Activated CD8-positive, alpha-beta memory T cell treated with anti-CD3 and anti-CD28 coated beads, Interleukin-2, amount 50 U/mL, for 24 hours (primary cell): ENCODE data around the gene ENOX1.

Source experiments
- DNase-seq: peaks from one replicate; pipeline ENCODE4 v3.0.0-alpha.2; 2020; ENCODE audit errors: extremely low read depth

ENOX1 gene

GRCh38 chr13:43669964-43670363 is 116.8 kb downstream of the ENOX1 start:
- DNase-seq, result no peak

- no peak for DNase-seq
Observed at GRCh38 chr13:43669101-43669500, 117.7 kb downstream of the ENOX1 start.

- no peak for DNase-seq
Observed at GRCh38 chr13:43666403-43666802, 120.4 kb downstream of the ENOX1 start.

GRCh38 chr13:43665388-43665787 is 121.4 kb downstream of the ENOX1 start:
- no peak for DNase-seq

- no peak for DNase-seq
Observed at GRCh38 chr13:43664700-43665191, 122.0 kb downstream of the ENOX1 start.

GRCh38 chr13:43663474-43664090 is 123.2 kb downstream of the ENOX1 start:
- no peak for DNase-seq

- no peak for DNase-seq
Observed at GRCh38 chr13:43662976-43663375, 123.8 kb downstream of the ENOX1 start.

- DNase-seq, result no peak
Observed at GRCh38 chr13:43661161-43661830, 125.5 kb downstream of the ENOX1 start.

- DNase-seq, result no peak
Observed at GRCh38 chr13:43657485-43657884, 129.3 kb downstream of the ENOX1 start.

GRCh38 chr13:43653980-43654379 is 132.8 kb downstream of the ENOX1 start:
- DNase-seq, result no peak

- DNase-seq, result no peak
Observed at GRCh38 chr13:43653395-43653794, 133.4 kb downstream of the ENOX1 start.

GRCh38 chr13:43652760-43653159 is 134.0 kb downstream of the ENOX1 start:
- DNase-seq, result no peak

GRCh38 chr13:43650882-43651281 is 135.9 kb downstream of the ENOX1 start:
- no peak for DNase-seq

GRCh38 chr13:43648733-43649132 is 138.0 kb downstream of the ENOX1 start:
- DNase-seq, result no peak

- no peak for DNase-seq
Observed at GRCh38 chr13:43647471-43647870, 139.3 kb downstream of the ENOX1 start.

- DNase-seq, result no peak
Observed at GRCh38 chr13:43640476-43640875, 146.3 kb downstream of the ENOX1 start.

GRCh38 chr13:43631106-43631505 is 155.7 kb downstream of the ENOX1 start:
- DNase-seq, result no peak

GRCh38 chr13:43629691-43630480 is 156.9 kb downstream of the ENOX1 start:
- DNase-seq, result no peak

GRCh38 chr13:43626994-43627393 is 159.8 kb downstream of the ENOX1 start:
- DNase-seq, result no peak

- DNase-seq, result no peak
Observed at GRCh38 chr13:43614063-43614462, 172.7 kb downstream of the ENOX1 start.

- DNase-seq, result no peak
Observed at GRCh38 chr13:43611281-43612273, 175.2 kb downstream of the ENOX1 start.
